A549 (cell line): ENCODE data around the gene TGFBR2. TPM values are rescaled to one million over a fixed set of nuclear protein-coding genes. Genes with fewer than 3 reads are reported as not detected.

ENCODE experiments used
- ATAC-seq, 2 experiments: fragments of 200-7000 bp in 1 of 2; fragments of >200 bp in 1 of 2; cut with Nextera tagmentation in 1 of 2; cut with Tn5 transposase in 1 of 2; 3 replicates each; pipeline versions ENCODE4 v1.8.0 to v1.9.1; 2018 to 2020; ENCODE audit warnings: mild to moderate bottlenecking in 1 of 2, moderate library complexity in 1 of 2
- CTCF ChIA-PET: fragments of 300-600 bp; sonication (Branson Sonifier 250); formaldehyde crosslinking; extraction: SDS; loops from one replicate; lab custom pipeline; 2021; ENCODE audit warnings: antibody characterized with exemption, inconsistent platforms; lab: Yijun Ruan, JAX
- POLR2A ChIA-PET: fragments of 350-600 bp; formaldehyde crosslinking; extraction: SDS; loops from one replicate; lab custom pipeline; 2021; ENCODE audit warnings: antibody characterized with exemption, inconsistent platforms; lab: Yijun Ruan, JAX
- DNase-seq, 2 experiments: peaks; one replicate each; pipeline versions ENCODE4 v3.0.0 to v3.0.0-alpha.2; 2011 to 2016; ENCODE audit warnings: low read depth in 1 of 2, low spot score in 1 of 2
- FAIRE-seq: peaks from 2 replicates; lab custom pipeline; 2011; peaks lifted over from hg19 to GRCh38; lab: Jason Lieb, UNC
- H3K27ac ChIP-seq, 2 experiments: fragments of >200 bp; sonication (Bioruptor Twin); formaldehyde crosslinking; 3 replicates each; pipeline ENCODE4 v1.5.1; 2016 to 2017
- H3K4me1 ChIP-seq: fragments of >200 bp; sonication (Bioruptor Twin); formaldehyde crosslinking; 3 replicates; pipeline ENCODE4 v1.6.1; 2016
- H3K4me2 ChIP-seq: fragments of >200 bp; sonication (Bioruptor Twin); formaldehyde crosslinking; 3 replicates; pipeline ENCODE4 v1.6.1; 2016
- H3K4me3 ChIP-seq: fragments of >200 bp; sonication (Bioruptor Twin); formaldehyde crosslinking; 3 replicates; pipeline ENCODE4 v1.5.1; 2016
- H3K9me3 ChIP-seq: fragments of >200 bp; sonication (Bioruptor Twin); formaldehyde crosslinking; 3 replicates; pipeline ENCODE4 v1.6.1; 2016
- CBX8 ChIP-seq: fragments of 200-600 bp; sonication (generic); IDR thresholded peaks from 2 replicates; pipeline ENCODE4 v1.6.1; 2016
- CEBPB ChIP-seq, 2 experiments: fragments of >200 bp in 1 of 2; sonication (Bioruptor Twin) in 1 of 2; formaldehyde crosslinking in 1 of 2; IDR thresholded peaks; 2 replicates each; pipeline ENCODE4 v1.6.1; 2012 to 2016
- CHD4 ChIP-seq: fragments of 200-600 bp; sonication (generic); IDR thresholded peaks from 2 replicates; pipeline ENCODE4 v1.6.1; 2016; ENCODE audit warnings: antibody characterized with exemption, mild to moderate bottlenecking, borderline replicate concordance
- EHF ChIP-seq: fragments of 250-450 bp; sonication (Bioruptor Pico); IDR thresholded peaks from 2 replicates; pipeline ENCODE4 v1.5.0; 2020; ENCODE audit warnings: mild to moderate bottlenecking
- EHMT2 ChIP-seq: fragments of 200-600 bp; sonication (generic); IDR thresholded peaks from 2 replicates; pipeline ENCODE4 v1.6.1; 2016; ENCODE audit warnings: antibody characterized with exemption, low read depth, mild to moderate bottlenecking, moderate library complexity
- ESRRA ChIP-seq: fragments of 150-350 bp; IDR thresholded peaks from 2 replicates; pipeline ENCODE4 v1.6.1; 2014; ENCODE audit warnings: mild to moderate bottlenecking, low read length, borderline replicate concordance
- FOSL2 ChIP-seq, 2 experiments: fragments of 450-650 bp in 1 of 2; fragments of >200 bp in 1 of 2; sonication (Bioruptor Twin) in 1 of 2; formaldehyde crosslinking; IDR thresholded peaks; 2 replicates each; pipeline versions ENCODE4 v1.5.0 to v1.6.1; 2016 to 2020; ENCODE audit warnings: mild to moderate bottlenecking in 1 of 2, moderate library complexity in 1 of 2
- FOXS1 ChIP-seq: fragments of 250-450 bp; sonication (Bioruptor Pico); IDR thresholded peaks from 2 replicates; pipeline ENCODE4 v1.5.0; 2020; ENCODE audit warnings: mild to moderate bottlenecking, moderate library complexity
- HEYL ChIP-seq: fragments of 250-450 bp; sonication (Bioruptor Pico); IDR thresholded peaks from 2 replicates; pipeline ENCODE4 v1.8.0; 2021; ENCODE audit warnings: mild to moderate bottlenecking, moderate library complexity
- HOXA7 ChIP-seq: fragments of 250-450 bp; sonication (Bioruptor Pico); IDR thresholded peaks from 2 replicates; pipeline ENCODE4 v1.5.0; 2020; ENCODE audit warnings: mild to moderate bottlenecking, moderate library complexity
- HOXB13 ChIP-seq: fragments of 250-450 bp; sonication (Bioruptor Pico); IDR thresholded peaks from 2 replicates; pipeline ENCODE4 v1.5.0; 2020; ENCODE audit warnings: low read depth, mild to moderate bottlenecking, moderate library complexity
- KDM1A ChIP-seq: fragments of 200-600 bp; sonication (generic); IDR thresholded peaks from 2 replicates; pipeline ENCODE4 v1.6.1; 2016; ENCODE audit warnings: low read depth, mild to moderate bottlenecking
- MAFK ChIP-seq: fragments of 450-650 bp; IDR thresholded peaks from 2 replicates; pipeline ENCODE4 v1.6.1; 2014; ENCODE audit not compliant: partially characterized antibody
- MYC ChIP-seq: IDR thresholded peaks from 2 replicates; pipeline ENCODE4 v1.6.1; 2012; ENCODE audit warnings: mild to moderate bottlenecking, inconsistent platforms, low read length, improper control_type of control experiment, borderline replicate concordance
- PBX3 ChIP-seq: IDR thresholded peaks from 2 replicates; pipeline ENCODE4 v1.6.1; 2012
- PHF8 ChIP-seq: fragments of 200-600 bp; sonication (generic); IDR thresholded peaks from 2 replicates; pipeline ENCODE4 v1.6.1; 2016; ENCODE audit warnings: low read depth, mild to moderate bottlenecking, antibody characterized with exemption, moderate library complexity, borderline replicate concordance
- POLR2A ChIP-seq: IDR thresholded peaks from 2 replicates; pipeline ENCODE4 v1.6.1; 2012; ENCODE audit warnings: mild to moderate bottlenecking, low read length
- POLR2AphosphoS2 ChIP-seq: conservative IDR thresholded peaks from 2 replicates; pipeline ENCODE4 v1.6.1; 2012; ENCODE audit warnings: low read length, improper control_type of control experiment, inconsistent platforms
- RAD21 ChIP-seq, 2 experiments: fragments of >200 bp in 1 of 2; sonication (Bioruptor Twin) in 1 of 2; formaldehyde crosslinking in 1 of 2; IDR thresholded peaks in 1 of 2; conservative IDR thresholded peaks in 1 of 2; 2 replicates in 1 of 2; 3 replicates in 1 of 2; pipeline ENCODE4 v1.6.1; 2012 to 2018; ENCODE audit warnings: inconsistent platforms in 1 of 2
- SMC3 ChIP-seq: fragments of >200 bp; sonication (Bioruptor Twin); formaldehyde crosslinking; IDR thresholded peaks from 3 replicates; pipeline ENCODE4 v1.6.1; 2018; ENCODE audit warnings: inconsistent platforms
- ZC3H11A ChIP-seq: fragments of 450-650 bp; IDR thresholded peaks from 2 replicates; pipeline ENCODE4 v1.6.1; 2014; ENCODE audit warnings: antibody characterized with exemption, mild to moderate bottlenecking
- ZNF302 ChIP-seq: fragments of 250-450 bp; sonication (Bioruptor Pico); IDR thresholded peaks from 2 replicates; pipeline ENCODE4 v1.9.0; 2021; ENCODE audit warnings: inconsistent platforms, mild to moderate bottlenecking, moderate library complexity
- ZSCAN20 ChIP-seq: fragments of 250-450 bp; sonication (Bioruptor Pico); IDR thresholded peaks from 2 replicates; pipeline ENCODE4 v1.8.0; 2022; ENCODE audit warnings: mild to moderate bottlenecking, moderate library complexity
- WGBS: methylation state at CpG from one replicate; pipeline ENCODE4 v1.1.6; 2017; ENCODE audit errors: missing lambda C conversion rate; 5-methylcytosine and 5-hydroxymethylcytosine counted together
- polyA plus RNA-seq, 4 experiments: library from polyadenylated mRNA; depleted of rRNA in 3 of 4; stranded (reverse); fragments of >200 nt; fragmentation: RNase III in 1 of 4; extraction: RNeasy Plus Mini Kit Qiagen cat#74134 plus additional on column Dnase treatment in 1 of 4; gene quantifications; 2 replicates in 3 of 4; 3 replicates in 1 of 4; pipeline ENCODE4 v1.2.3, GENCODE V29; 2011 to 2017

TGFBR2 gene
- polyA plus RNA-seq, 2 of the 4 experiments (the other 2 are of a cell fraction), result 48.5 to 97.4 TPM

GRCh38 chr3:30673425-30674341, 67.3 kb downstream of the TGFBR2 start:
- Histone ChIP-seq H3K4me1 (0 out of 3 replicates have a peak, but pooled peaks cover 3% of the 10 kb centered on the region), H3K4me2 (no peak overlapping the region), H3K27ac (no peak overlapping the region), H3K4me3 (no peak overlapping the region), H3K9me3 (no peaks in the 10 kb centered on the region)
- WGBS, result 92% methylated on average over 6 of the region's 6 CpGs
- DNase-seq, result no peak
- no peak for ATAC-seq
- CTCF ChIA-PET, result interaction anchor here (1.1 to 1.3 kb wide), 2 partner anchors 12 to 75 kb away, joined by 3 read pairs; no protein-coding TSS in a partner anchor
- FAIRE-seq, result no peak
- TF ChIP-seq EHF (CRISPR knock-in tag) (no peak), EHMT2 (no peak), ZSCAN20 (no peak), ESRRA (no peak), KDM1A (no peak), CEBPB (IDR thresholded peaks at IDR 0.05) (no peak), FOXS1 (no peak), ZC3H11A (no peak), ZNF302 (CRISPR knock-in tag) (no peak), FOSL2 (IDR thresholded peaks at IDR 0.05) (no peak), FOSL2 (CRISPR knock-in tag; IDR thresholded peaks at IDR 0.05) (no peak), PHF8 (no peak), HOXB13 (no peak), RAD21 (conservative IDR thresholded peaks at IDR 0.05 in 1 of 2, IDR thresholded peaks at IDR 0.05 in 1 of 2) (no peak)
- POLR2A ChIA-PET, result no interaction called here

- ATAC-seq (no peak), DNase-seq (no peak)
- no peak overlapping the region for H3K27ac ChIP-seq
- H3K4me2 ChIP-seq, result no peak overlapping the region
- no peak for TF ChIP-seq POLR2AphosphoS2
- TF ChIP-seq CBX8, result no peak
- TF ChIP-seq POLR2A, result no peak
- TF ChIP-seq SMC3, result no peak
- no peak for TF ChIP-seq MAFK
- TF ChIP-seq, all 56 proteins: peak for 0
- ChIA-PET POLR2A (no interaction called here), CTCF (interaction anchor here (1.3 kb wide), 1 partner anchor 73 kb away, joined by 3 read pairs; no protein-coding TSS in a partner anchor)
- Histone ChIP-seq H3K9me3 (no peaks in the 10 kb centered on the region), H3K4me1 (0 out of 3 replicates have a peak, but pooled peaks cover 3% of the 10 kb centered on the region), H3K4me3 (no peak overlapping the region)
- WGBS, result 98% methylated on average over 2 of the region's 2 CpGs
- FAIRE-seq, result no peak
These were observed 68.6 kb downstream of the TGFBR2 start for GRCh38 chr3:30675006-30675405.

- ATAC-seq (no peak), DNase-seq (no peak), FAIRE-seq (no peak)
- no peak overlapping the region for H3K4me2 ChIP-seq
- no peak overlapping the region for H3K4me3 ChIP-seq
- ChIA-PET POLR2A (no interaction called here), CTCF (no interaction called here)
- 93% methylated on average over 5 of the region's 5 CpGs for WGBS
- H3K9me3 ChIP-seq, result no peaks in the 10 kb centered on the region
- H3K4me1 ChIP-seq, result 0 out of 3 replicates have a peak, but pooled peaks cover 3% of the 10 kb centered on the region
- TF ChIP-seq PBX3 (no peak), MYC (no peak), CHD4 (no peak), HOXA7 (CRISPR knock-in tag) (no peak), HEYL (no peak)
- H3K27ac ChIP-seq, result no peak overlapping the region
These were observed 69.4 kb downstream of the TGFBR2 start for GRCh38 chr3:30675774-30676173.
